Measurements from ENCODE around the gene PIK3R3.
A peak's percentile ranks its signal among the peaks of the same experiment; 100 is the strongest.
"Not testable (repeated sequence)": the region's sequence is repeated elsewhere in the genome, so short reads cannot be mapped to it uniquely, and the experiment has no call there.

PIK3R3 gene

GRCh38 chr1:46062651-46063319, 69.6 kb downstream of the PIK3R3 start:
- peak; percentile 61 for DNase-seq

- DNase-seq: no peak
Observed at GRCh38 chr1:46061146-46061545, 71.3 kb downstream of the PIK3R3 start.

- no peak for DNase-seq
Observed at GRCh38 chr1:46058936-46059335, 73.5 kb downstream of the PIK3R3 start.

DNA sequence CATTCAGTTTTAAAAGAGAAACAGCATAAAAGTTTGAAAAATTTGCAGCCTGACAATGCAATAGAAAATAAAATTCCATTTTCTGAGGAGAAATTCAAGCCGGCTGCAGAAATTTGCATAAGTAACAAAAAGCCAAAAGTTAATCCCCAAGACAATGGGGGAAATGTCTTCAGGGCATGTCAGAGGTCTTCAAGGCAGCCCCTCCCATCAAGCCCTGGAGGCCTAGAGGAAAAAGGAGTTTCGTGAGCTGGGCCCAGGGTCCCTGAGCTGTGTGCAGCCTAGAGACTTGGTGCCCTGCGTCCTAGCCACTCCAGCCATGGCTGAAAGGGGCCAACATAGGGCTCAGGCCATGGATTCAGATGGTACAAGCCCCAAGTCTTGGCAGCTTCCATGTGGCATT, 74.6 kb downstream of the PIK3R3 start:
- DNase-seq: no peak

DNA sequence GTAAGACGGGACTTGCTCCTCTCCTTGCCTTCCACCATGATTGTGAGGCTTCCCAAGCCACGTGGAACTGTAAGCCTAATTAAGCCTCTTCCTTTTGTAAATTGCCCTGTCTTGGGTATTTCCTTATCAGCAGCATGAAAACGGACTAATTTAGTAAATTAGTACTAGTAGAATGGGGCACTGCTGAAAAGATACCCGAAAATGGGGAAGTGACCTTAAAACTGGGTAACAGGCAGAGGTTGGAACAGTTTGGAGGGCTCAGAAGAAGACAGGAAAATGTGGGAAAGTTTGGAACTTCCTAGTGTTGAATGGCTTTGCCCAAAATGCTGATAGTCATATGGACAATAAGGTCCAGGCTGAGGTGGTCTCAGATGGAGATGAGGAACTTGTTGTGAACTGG, 75.2 kb downstream of the PIK3R3 start:
- DNase-seq: not testable (repeated sequence)

DNA sequence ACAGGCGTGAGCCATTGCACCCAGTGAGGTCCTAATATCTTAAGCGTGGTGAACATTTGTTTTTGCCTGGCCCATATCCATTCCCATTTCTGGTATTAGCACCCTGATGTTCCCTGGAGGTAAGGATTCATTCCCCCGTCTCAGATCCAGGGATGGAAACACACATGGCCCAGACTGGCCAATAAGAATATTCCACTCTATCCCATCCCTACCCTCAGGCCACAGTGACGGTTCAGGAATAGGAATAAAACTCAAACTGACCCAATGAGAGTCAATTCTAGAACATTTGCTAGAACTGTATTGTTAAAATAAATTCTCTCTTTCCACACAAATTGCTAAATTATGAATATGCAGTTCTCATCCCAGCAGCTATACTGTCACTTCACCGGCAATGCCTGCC, 76.1 kb downstream of the PIK3R3 start:
- no peak for DNase-seq

DNA sequence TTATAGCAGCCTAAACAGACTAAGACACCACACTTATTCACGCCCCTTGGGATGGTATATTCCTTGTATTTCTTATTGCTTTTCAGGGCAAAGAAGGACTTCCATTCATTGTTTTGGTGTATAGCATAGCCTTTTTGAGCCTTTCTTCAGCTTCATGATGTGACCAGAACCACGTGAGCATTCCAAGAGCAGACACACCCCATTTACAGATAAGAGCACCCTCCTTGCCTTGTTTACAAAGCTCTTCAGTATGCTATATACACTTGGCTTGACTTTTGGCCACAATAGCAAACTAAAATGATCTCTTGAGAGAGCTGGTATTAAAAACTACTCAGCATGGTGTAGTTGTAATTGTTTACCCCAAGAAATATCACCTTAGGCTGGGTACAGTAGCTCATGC, 78.7 kb downstream of the PIK3R3 start:
- no peak for DNase-seq

- DNase-seq: no peak
Observed at GRCh38 chr1:46044116-46044515, 88.3 kb downstream of the PIK3R3 start.

GRCh38 chr1:46043458-46044017, 88.9 kb downstream of the PIK3R3 start:
- no peak for DNase-seq

GRCh38 chr1:46041974-46042373, 90.5 kb downstream of the PIK3R3 start:
- DNase-seq: no peak

DNA sequence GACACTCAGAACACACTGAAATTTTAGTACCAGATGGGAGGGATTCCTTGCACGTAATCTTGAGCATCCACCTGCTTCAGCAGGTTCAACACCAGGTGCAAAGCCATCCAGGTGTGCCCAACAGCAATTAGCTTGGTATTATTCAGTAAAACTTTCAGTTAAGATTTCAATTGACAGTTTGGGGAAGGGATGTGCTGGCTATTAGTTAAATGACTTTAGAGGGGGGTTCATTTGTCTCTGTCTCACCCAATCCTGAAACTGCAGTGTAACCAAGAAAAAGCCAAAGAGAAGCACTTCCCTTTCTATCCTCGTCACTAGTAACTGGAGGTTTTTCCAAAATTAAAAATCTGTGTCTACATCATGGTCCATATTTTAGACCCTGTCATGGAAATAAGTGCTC, 90.9 kb downstream of the PIK3R3 start:
- no peak for DNase-seq

DNA sequence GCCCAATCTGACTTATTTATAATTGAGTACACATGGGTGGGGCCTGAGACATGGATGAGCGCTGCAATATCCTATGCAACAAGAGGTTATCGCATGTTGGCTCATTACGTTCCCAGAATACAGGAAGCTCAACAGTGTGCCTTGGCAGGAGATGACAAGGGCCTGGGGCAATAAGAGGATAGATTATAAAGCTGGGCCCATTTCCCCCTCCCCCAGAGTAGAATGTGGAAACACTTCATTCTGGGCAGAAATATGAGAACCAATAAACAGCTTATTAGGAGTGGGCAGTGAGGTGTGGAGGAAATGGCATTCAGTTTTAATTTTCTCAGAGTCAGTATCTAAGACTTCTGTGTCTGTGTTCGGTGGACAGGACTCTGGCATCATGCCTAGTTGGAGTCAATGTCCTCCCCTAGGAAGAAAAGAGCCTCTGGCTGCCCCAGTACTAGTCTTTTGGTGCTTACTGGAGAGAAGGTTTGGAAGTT, 92.8 kb downstream of the PIK3R3 start:
- DNase-seq: no peak

DNA sequence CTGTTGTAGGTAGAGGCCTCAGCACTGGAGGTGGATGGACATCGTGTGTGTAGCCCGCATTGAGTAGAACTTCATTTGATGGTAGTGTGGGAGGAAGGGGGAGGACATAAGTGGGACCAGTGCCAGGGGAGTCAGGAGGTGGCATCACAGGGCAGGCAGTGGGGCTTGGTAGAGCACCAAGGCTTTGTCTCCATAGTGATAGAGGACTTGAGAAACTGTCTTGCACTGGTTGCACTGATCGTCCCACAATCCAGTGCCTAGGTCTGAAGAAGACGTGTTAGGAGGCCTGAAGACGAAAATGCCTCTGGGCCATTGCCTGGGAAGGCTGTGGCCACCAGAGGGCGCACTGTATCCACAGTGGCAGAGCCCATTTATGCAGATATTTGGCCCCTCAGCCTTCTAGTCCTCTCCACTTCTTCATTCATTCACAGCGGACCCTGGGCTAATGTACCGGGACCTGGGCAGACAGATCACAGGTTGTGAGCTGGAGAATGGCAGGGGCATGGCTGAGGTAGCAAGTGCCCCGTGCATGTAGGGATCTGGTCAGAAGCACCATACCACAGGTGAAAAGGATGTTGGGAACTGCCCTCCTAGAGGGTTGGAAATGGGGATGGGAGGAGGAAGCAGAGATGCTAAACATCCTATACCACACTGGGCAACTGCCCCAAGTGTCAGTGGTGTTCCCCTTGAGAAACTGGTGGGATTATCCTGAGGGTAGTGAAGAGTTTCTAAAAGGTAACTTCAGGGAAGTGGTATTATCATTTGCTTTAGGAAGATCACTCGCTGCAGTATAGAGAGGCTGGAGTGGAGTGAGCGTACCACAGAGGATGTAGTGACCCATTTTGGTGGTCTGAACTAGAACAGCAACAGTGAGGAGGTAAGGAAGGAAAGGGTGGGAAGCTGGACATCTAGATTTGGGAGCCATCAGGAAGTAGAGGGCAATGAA, 95.3 kb downstream of the PIK3R3 start:
- DNase-seq: peak; percentile 86

GRCh38 chr1:46034601-46035516, 97.6 kb downstream of the PIK3R3 start:
- DNase-seq: no peak

DNA sequence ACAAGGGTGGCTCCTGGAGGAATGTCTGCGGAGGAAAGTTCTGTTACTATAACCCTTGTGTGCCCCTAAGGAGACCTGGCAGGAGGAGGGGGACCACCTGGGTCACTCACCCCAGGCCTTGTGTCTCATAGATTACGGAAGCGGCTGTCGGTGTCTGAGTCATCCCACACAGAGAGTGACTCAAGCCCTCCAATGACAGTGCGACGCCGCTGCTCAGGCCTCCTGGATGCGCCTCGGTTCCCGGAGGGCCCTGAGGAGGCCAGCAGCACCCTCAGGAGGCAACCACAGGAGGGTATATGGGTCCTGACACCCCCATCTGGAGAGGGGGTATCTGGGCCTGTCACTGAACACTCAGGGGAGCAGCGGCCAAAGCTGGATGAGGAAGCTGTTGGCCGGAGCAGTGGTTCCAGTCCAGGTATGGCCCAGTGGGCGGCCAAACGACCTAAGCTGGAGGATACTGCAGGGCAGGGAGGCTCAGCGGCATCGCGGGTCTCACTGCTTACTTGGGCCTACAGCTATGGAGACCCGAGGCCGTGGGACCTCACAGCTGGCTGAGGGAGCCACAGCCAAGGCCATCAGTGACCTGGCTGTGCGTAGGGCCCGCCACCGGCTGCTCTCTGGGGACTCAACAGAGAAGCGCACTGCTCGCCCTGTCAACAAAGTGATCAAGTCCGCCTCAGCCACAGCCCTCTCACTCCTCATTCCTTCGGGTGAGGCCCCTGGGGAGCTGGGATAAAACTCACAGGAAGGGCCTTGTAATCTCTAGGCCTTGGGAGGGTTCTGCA, 101.4 kb downstream of the PIK3R3 start:
- no peak for DNase-seq

DNA sequence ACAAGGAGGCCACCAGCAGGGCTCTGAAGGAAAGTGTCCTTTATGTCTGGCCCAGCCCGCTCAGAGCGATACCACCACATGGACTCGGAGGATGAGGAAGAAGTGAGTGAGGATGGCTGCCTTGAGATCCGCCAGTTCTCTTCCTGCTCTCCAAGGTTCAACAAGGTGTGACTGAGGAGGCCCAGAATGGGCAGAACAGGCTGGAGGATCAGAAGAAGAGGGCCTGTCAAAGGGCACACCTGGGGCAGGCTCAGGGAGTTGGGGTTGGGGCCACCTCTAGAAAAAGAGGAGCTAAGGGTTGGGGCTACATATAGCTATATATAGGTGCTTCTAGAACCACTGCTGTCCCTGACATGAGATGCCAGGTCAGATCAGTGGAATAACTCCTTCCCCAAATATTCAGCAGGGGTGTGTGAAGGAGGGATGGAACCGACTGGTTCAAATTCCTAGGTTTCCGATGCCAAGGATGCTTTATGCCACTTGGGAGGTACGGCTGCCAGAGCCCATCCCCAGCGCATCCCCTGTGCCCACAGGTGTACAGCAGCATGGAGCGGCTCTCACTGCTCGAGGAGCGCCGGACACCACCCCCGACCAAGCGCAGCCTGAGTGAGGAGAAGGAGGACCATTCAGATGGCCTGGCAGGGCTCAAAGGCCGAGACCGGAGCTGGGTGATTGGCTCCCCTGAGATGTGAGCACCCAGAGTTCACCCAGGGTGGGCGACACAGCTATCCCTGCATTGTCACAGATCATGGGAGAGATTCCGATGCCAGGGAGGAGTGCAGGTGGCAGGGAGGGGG, 102.2 kb downstream of the PIK3R3 start:
- DNase-seq: no peak

DNA sequence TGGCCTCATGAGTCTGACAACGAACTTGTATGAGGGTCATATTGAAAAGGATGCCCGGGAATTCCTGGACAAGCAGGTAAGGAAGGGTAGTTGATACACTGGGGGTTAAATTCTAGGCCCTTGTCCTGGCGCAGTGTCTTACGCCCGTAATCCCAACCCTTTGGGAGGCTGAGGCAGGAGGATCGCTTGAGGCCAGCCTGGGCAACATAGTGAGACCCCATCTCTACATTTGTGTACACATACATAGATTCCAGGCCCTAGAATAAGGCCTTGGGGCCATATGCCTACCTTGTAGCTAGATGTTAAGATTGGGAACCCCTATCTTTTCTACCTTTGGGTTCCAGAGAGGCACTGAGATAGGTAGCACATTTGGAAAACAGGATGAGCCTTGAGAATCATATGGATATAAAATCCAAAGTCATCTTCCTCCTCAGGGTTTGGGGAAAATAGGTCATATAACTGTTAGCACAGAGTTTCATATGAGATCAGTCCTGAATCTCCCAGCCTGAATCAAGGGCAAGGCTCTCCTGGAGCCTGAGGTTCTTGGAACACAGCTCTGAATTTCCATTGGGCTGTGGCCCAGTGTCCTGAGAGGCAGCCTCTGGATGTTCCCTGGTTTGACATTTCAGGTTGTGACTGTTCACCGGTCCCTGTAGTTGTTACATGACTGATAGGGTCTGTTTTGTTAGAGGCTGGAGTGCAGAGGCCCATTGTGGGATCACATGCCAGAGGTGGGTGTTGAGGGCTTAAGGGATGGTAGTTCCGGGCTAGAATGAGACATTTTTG, 104.4 kb downstream of the PIK3R3 start:
- DNase-seq: no peak

- DNase-seq: no peak
Observed at GRCh38 chr1:46026531-46026930, 105.9 kb downstream of the PIK3R3 start.

DNA sequence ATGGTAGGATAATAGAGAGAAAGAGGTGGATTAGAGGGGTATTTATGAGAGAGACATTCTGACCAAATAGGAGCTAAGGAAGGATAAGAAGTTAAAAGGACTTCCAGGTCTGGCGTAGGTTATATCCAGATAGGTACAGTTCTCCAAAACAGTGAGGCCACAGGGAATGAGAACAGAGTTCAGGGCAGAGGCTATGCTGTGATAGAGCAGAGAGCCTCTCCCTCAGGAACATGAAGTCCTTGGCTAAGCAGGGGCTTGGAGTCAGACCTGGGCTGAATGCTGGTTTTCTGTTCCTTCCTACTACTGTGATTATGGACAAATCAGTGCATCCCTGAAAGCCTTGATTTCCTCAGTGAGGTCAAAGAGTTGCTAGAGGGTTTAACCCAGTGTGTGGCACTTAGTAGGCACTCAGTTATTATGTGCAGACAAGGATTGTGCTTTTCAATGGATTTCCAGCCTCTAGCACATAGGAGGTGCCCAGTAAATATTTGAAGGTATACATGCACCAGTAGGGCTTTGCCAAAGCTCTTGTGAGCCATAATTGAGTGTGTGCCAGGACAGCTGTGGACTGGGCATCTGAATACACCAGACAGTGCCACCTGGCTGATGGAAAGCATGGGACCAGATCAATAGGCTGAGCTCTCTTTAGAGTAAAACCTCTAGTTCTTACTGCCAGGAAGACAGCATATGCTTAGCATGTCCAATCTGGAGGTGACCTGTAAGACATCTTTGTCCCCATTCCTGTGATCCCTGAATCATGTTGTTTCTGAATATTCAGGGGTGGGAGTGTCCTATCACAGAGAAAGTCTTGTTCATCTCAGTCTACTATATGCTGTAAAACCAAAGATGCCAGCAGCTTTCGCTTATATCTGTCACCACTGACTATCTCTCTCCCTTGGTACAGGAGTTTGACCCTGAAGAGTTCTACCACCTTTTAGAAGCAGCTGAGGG, 111.1 kb downstream of the PIK3R3 start:
- no peak for DNase-seq
